HG02763 (cell line): ENCODE data around the gene IL4R.
"Not testable (repeated sequence)": the region's sequence is repeated elsewhere in the genome, so short reads cannot be mapped to it uniquely, and the experiment has no call there.

Source experiments
- ATAC-seq: cut with Tn5 transposase; IDR thresholded peaks from one replicate; pipeline ENCODE4 v1.9.1; 2021; ENCODE audit warnings: mild to moderate bottlenecking, moderate library complexity; ENCODE audit not compliant: unreplicated experiment

IL4R gene

DNA sequence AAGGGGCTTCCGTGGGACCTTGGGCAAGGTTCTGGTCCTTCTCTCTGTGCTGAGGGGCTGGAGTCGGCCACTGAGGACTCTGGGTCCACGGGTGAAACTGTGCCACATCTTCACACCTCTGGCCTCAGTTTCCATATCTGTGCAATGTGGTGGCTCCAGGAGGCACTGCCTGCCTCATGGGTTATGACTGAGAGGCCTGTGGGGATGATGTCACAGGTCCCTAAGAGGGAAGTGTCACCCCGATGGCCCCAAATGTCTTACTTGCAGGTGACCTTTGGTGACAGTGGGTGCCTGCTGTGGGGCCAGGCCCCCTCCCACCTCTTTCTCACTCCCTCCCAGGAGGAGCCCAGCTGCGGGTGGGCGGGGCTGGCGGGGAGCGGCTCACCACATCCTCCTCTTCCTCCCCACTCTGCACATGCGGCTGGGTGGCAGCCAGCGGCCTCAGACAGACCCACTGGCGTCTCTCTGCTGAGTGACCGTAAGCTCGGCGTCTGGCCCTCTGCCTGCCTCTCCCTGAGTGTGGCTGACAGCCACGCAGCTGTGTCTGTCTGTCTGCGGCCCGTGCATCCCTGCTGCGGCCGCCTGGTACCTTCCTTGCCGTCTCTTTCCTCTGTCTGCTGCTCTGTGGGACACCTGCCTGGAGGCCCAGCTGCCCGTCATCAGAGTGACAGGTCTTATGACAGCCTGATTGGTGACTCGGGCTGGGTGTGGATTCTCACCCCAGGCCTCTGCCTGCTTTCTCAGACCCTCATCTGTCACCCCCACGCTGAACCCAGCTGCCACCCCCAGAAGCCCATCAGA lies 88.2 kb downstream of the IL4R start, which contains the start of gene IL21R:
Gene IL21R (plus strand): TSS at position 407 of the 801 bp plus-strand sequence. CDS start 27,898 bp downstream, outside the sequence.
- peak; percentile 59 for ATAC-seq

DNA sequence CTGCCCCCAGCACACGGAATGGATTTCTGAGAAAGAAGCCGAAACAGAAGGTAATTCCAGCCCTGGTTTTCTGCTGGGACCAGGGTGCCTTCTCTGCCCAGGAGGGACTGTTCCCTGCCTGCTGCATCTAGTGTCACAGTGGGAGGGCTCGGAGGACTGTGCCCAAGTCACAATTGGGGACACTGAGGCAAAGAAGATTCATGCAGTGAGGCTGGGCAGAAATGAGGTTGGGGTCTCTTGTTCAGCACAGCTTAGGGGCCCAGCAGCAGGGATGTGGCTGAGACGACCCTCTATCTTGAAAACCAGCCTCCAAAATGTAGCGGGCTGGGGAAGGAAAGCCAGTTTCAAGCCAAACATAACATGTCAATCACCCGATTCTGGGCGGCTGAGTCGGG lies 88.8 kb downstream of the IL4R start:
- no peak for ATAC-seq

DNA sequence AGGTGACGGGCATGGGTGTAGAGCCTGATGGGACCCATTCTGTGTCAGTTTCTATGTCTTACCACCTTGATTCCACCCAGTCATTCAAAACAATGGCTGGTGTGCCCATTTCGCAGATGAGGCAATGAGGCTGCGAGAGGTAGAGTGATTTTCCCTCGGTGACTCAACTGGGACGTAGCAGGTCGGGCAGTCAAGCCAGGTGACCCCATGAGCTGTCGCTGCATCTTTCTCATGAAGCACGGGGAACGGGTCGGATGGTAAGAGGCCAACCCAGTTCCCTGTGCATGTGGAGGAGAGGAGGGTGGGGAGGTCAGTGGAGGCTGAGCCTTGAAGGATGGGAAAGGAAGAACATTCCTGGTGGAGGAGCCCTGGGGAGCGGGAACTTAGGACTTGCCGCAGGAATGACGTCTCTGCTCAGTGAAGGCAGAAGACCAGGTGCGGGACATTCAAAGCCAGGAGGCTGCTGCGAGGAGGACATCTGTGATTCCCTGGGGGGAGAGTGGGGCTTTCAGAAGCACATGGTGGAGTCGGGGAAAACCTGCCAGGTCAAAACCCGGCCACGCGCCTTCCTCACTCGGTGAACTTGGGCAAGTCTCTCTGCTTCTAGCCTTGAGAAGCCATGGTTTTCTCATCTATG lies 89.3 kb downstream of the IL4R start:
- no peak for ATAC-seq

DNA sequence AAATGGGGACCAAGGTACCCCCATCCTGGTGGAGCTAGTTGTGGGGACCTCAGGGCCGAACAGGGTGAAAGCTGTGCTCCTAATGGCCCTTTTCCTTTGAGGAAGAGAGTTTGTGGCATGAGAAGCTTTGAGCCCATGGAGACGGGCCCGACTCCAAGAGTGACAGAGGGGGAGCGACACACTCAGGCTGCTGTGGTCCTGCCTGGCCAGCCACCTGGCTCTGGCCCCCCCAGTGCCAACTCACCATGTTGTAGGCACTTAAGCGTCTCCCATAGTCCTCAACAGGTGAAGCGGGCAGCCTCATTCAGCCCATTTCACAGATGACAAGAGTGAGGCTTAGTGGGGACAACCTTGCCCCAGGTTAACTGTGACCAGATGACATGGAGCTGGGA lies 89.8 kb downstream of the IL4R start:
- no peak for ATAC-seq

DNA sequence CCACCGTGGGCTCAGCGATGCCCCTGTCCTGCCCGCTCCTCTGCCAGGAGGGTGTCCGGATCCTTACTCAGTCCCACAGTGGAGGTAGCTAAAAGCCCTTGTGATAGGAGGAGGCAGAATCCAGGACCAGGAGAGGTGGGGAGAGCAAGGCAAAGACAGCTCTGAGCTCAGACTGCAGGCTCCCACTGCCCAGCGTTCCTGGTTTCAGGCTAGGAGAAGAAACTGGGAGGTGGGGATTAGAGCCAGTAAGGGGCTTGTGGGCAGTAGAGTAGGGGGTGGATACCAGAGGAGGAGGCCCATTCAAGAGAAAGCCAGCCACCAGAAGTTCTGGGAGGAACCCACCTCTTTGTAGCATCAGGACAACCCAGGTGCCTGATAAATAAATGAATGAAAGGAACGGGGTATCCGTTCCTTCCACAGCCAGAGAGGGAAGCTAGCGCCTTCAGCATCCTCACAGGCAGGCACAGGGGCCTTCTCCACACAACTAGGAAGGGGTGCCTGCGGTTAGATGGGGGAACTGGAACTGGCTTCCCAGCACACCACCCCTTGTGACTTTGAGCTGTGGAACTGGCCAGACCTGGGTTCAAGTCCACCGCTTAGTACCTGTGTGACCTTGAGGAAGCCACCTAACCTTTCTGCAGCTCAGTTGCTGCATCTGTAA lies 90.5 kb downstream of the IL4R start:
- ATAC-seq, result no peak

DNA sequence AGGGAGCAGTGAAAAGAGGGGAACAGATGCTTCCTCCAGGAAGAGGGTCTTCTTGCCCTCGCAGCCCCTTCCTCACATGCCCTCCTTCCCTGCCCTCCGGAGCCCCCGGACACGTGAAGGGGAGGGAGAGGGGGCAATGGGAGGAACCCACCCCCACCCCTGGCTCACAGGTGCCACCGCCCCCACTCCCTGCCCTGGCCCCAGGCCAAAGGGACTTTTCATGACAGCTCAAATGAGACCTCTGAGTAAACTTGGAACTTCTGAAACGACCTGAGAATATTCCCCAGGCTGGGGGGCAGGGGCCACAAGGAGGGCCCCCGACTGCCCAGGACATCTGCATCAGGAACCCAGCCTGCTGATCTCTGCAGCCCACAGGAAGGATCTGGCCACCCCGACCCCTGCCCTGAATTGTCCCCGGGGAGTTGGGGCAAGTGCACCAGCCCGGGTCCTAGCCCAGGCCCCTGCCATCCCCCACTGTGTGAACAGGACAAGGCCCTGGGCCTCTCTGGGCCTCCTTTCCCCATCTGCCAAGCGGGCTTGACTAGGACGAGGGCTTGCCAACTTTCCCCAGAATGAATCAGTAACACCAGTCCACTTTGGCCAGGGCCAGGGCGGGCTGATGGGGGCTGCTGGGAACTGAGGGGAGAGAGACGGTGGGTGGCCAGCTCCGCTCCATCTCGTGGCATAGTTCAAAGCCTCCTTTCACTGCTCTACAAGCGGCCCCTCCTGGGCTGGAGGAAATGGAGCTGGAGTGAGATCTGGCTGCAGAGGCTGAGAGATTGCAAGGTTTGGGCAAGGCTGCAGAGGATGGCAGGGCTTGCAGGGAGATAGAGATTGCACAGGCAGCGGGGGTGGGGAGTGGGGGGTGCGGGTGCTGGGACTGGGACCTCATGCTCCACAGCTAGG lies 92.0 kb downstream of the IL4R start:
- ATAC-seq, result no peak

DNA sequence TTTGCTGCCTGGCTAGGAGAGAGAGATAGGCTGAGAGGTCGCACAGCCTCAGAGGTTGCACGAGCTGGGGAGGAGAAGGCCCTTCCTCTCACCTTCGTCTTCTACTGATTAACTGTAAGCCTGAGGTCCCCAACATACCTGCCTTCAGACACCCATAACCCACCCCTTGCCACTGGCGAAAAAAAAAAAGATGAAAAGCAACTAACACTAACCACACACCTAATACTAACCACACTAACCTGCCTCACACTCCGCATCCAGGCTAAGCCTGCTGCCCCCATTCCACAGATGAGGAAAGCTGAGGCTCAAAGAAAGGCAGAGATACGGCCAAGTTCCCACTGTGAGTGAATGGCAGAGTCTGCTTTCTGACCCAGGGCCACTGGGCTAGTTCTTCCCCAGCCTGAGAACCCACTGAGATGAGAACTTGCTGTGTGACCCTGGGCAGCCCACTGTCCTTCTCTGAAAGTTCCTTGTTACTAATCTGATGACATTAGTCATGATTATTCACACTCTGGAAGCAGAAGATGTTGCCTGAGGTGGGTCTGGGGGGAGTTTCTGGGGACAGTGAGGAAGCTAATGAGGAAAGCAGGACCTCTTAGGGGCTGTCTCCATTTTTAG lies 92.8 kb downstream of the IL4R start:
- ATAC-seq, result no peak

DNA sequence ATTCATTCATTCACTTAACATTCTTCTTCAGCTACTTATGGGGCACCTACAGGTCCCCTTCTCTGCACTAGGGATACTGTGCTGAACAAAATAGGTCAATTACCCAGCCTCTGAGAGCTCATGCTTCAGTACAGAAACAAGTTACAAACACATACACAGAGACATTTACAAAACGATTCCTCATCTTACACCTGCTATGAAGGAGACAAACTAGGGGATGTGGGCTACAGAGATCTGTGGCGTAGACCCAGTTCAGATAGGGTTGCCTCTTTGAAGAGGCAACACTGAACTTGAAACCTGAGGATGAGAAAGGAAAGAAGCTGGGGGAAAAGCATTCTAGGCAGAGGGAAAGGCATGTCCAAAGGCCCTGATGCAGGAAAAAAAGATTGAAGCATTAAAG lies 93.4 kb downstream of the IL4R start:
- ATAC-seq, result no peak

DNA sequence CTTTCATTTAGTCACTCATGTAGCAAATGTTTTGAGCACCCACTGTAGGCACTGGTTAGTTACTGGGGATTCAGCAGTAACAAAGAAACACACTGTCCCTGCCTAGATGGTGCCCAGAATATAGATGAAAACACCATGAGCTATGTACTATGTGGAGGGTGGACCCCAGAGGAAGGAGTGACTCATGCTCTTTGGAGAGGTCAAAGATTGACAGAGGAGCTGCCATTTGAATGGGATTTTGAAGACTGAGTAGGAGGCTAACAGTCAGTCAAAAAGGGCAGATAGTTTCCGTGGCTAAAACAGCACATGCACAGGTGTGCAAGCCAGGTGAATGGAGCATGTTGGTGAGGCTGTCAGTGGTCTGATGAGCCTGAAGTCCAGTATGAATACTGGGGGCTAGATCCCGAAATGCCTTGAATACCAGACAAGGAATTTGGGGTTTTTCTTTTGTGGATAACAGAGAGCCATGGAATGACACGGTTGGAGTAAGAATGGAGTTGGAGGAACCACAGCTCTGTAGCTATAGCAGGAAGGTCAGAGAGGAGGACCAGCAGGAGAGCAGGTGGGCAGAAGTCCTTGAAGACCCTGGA lies 94.3 kb downstream of the IL4R start:
- ATAC-seq, result peak; percentile 31

DNA sequence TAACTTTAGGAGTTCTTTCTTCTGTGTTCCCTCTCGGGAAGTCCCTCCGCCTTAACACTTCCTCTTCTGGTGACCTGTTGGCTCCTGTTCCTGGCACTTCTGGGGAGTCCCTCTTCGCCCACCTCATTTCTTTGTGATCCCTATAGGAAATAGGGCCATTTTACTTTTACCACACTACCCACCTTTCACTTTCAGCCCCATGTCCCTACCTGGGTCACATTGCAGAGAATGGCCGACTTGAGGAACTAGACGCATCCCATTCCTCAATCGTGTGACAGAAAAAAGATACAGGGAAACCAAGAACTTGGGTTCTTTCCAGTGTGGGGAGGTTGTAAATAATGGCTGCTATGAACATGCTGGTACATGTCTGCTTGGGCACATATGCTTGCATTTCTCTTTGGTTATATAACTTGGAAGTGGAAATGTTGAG lies 94.8 kb downstream of the IL4R start:
- no peak for ATAC-seq

DNA sequence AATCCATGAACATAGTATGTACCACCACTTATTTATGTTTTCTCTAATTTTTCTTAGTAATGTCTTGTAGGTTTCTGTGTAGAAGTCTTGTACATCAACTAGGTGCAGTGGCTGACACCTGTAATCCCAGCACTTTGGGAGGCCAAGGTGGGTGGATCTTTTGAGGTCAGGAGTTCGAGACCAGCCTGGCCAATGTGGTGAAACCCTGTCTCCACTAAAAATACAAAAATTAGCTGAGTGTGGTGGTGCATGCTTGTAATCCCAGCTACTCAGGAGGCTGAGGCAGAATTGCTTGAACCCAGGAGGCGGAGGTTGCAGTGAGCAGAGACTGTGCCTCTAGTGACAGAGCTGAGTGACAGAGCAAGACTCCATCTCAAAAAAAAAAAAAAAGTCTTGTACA lies 96.2 kb downstream of the IL4R start:
- not testable (repeated sequence) for ATAC-seq

DNA sequence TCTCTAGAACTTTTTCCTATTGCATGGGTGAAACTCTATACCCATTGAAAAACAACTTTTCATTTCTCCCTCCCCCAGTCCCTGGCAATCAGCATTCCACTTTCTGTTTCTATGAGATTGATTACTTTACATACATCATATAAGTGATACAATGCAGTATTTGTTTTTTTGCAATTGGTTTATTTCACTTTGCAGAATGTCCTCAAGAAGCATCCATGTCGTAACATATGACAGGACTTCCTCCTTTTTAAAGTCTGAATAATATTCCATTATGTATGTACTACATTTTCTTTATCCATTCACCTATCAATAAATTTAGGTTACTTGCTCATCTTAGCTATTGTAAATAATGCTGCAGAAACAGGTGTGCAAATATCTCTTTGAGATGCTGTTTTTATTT lies 97.0 kb downstream of the IL4R start:
- no peak for ATAC-seq

DNA sequence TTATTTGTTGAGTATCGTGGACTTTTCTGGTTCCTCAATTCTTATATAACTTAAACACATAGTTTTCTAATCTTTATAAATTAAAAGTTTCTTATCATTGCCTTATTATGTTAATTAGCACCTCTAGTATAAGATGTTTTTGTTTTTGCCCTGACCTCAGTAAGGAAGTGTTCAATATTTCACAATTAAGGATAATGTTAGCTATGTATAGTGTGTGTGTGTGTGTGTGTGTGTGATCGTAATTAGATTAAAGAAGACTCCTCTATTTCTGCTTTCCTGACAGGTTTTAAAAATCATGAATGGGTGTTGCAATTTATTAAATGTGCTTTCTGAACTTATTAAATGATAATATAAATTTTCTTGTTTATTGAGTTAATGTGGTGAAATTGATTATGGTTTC lies 100.2 kb downstream of the IL4R start:
- ATAC-seq, result no peak
